Osteoblast (primary cell): ENCODE data around the gene CD63. TPM values are rescaled to one million over a fixed set of nuclear protein-coding genes. Genes with fewer than 3 reads are reported as not detected.

Source experiments
- DNase-seq: peaks from one replicate; pipeline ENCODE4 v3.0.0; 2011; ENCODE audit warnings: low spot score, mixed read lengths; ENCODE audit not compliant: insufficient read length; ENCODE audit errors: missing footprints
- H2AFZ ChIP-seq: 2 replicates; pipeline ENCODE4 v1.6.0; 2011; ENCODE audit warnings: mild to moderate bottlenecking, low read length
- H3K27ac ChIP-seq: 2 replicates; pipeline ENCODE4 v1.5.1; 2011; ENCODE audit warnings: mild to moderate bottlenecking, low read depth, low read length, moderate library complexity
- H3K27me3 ChIP-seq: 2 replicates; pipeline ENCODE4 v1.6.0; 2012; ENCODE audit warnings: mild to moderate bottlenecking, control low read depth, inconsistent platforms, low read length, moderate library complexity; ENCODE audit not compliant: insufficient read depth
- H3K36me3 ChIP-seq: 2 replicates; pipeline ENCODE4 v1.5.1; 2011; ENCODE audit warnings: mild to moderate bottlenecking, low read length, control low read depth, moderate library complexity; ENCODE audit not compliant: insufficient read depth
- H3K4me1 ChIP-seq: 2 replicates; pipeline ENCODE4 v1.5.1; 2011; ENCODE audit warnings: mild to moderate bottlenecking, low read length, control low read depth, moderate library complexity; ENCODE audit not compliant: insufficient read depth
- H3K4me2 ChIP-seq: 2 replicates; pipeline ENCODE4 v1.6.0; 2011; ENCODE audit warnings: mild to moderate bottlenecking, low read length; ENCODE audit not compliant: insufficient read depth
- H3K4me3 ChIP-seq: fragments of 200-600 bp; sonication (generic); 3 replicates; pipeline ENCODE4 v1.5.1; 2012; ENCODE audit warnings: mild to moderate bottlenecking, low read length, inconsistent platforms; ENCODE audit not compliant: insufficient read depth
- H3K79me2 ChIP-seq: 2 replicates; pipeline ENCODE4 v1.6.0; 2012; ENCODE audit warnings: mild to moderate bottlenecking, low read length, control low read depth, inconsistent platforms; ENCODE audit not compliant: insufficient read depth
- H3K9me3 ChIP-seq: 2 replicates; pipeline ENCODE4 v1.5.1; 2011; ENCODE audit warnings: low read depth, low read length, control low read depth
- H4K20me1 ChIP-seq: 2 replicates; pipeline ENCODE4 v1.6.0; 2012; ENCODE audit warnings: mild to moderate bottlenecking, low read length, control low read depth; ENCODE audit not compliant: insufficient read depth
- CTCF ChIP-seq: IDR thresholded peaks from 2 replicates; pipeline ENCODE4 v1.5.1; 2011; ENCODE audit warnings: mild to moderate bottlenecking, low read depth, low read length, moderate library complexity; ENCODE audit errors: extremely low read depth
- total RNA-seq: library from RNA; depleted of rRNA; stranded (reverse); fragments of >200 nt; gene quantifications from 2 replicates; pipeline ENCODE4 v1.2.3, GENCODE V29; 2012

Gene CD63
- total RNA-seq, 1 donor = 3,072 TPM

- H3K27me3 ChIP-seq = no peaks in the 10 kb centered on the region
- H3K9me3 ChIP-seq = no peaks in the 10 kb centered on the region
- TF ChIP-seq CTCF = no peak
- no peaks in the 10 kb centered on the region for H3K79me2 ChIP-seq
- H3K4me1 ChIP-seq = peaks cover 2% of the 10 kb centered on the region
- H3K27ac ChIP-seq = no peak overlapping the region
- peaks cover 15% of the 10 kb centered on the region for H4K20me1 ChIP-seq
- no peak for DNase-seq
- no peak overlapping the region for H3K4me2 ChIP-seq
- peaks cover 58% of the 10 kb centered on the region for H3K36me3 ChIP-seq
- no peak overlapping the region for H3K4me3 ChIP-seq
- H2AFZ ChIP-seq = no peak overlapping the region
Observed at GRCh38 chr12:55687746-55688145, 41.1 kb downstream of the CD63 start.

GRCh38 chr12:55686366-55687010 lies 42.3 kb downstream of the CD63 start:
- DNase-seq = peak; percentile 22
- Histone ChIP-seq H2AFZ (no peak overlapping the region), H3K79me2 (no peaks in the 10 kb centered on the region), H3K27ac (no peak overlapping the region), H3K36me3 (peaks cover 45% of the 10 kb centered on the region), H3K4me1 (peaks cover 8% of the 10 kb centered on the region), H3K4me2 (no peak overlapping the region), H3K27me3 (no peaks in the 10 kb centered on the region), H4K20me1 (peaks cover 12% of the 10 kb centered on the region), H3K9me3 (no peaks in the 10 kb centered on the region), H3K4me3 (no peak overlapping the region)
- TF ChIP-seq CTCF = no peak

GRCh38 chr12:55685671-55686070 lies 43.1 kb downstream of the CD63 start:
- no peak overlapping the region for H3K27ac ChIP-seq
- H2AFZ ChIP-seq = no peak overlapping the region
- H3K36me3 ChIP-seq = peaks cover 40% of the 10 kb centered on the region
- H3K4me2 ChIP-seq = no peak overlapping the region
- no peaks in the 10 kb centered on the region for H3K9me3 ChIP-seq
- DNase-seq = no peak
- peaks cover 12% of the 10 kb centered on the region for H4K20me1 ChIP-seq
- no peaks in the 10 kb centered on the region for H3K27me3 ChIP-seq
- no peak for TF ChIP-seq CTCF
- no peak overlapping the region for H3K4me3 ChIP-seq
- peaks cover 14% of the 10 kb centered on the region for H3K4me1 ChIP-seq
- H3K79me2 ChIP-seq = no peaks in the 10 kb centered on the region

GRCh38 chr12:55684761-55685370 lies 43.9 kb downstream of the CD63 start:
- Histone ChIP-seq H3K27me3 (no peaks in the 10 kb centered on the region), H2AFZ (no peak overlapping the region), H4K20me1 (peaks cover 12% of the 10 kb centered on the region), H3K9me3 (no peaks in the 10 kb centered on the region), H3K79me2 (no peaks in the 10 kb centered on the region), H3K4me3 (no peak overlapping the region), H3K36me3 (peaks cover 40% of the 10 kb centered on the region), H3K4me1 (peaks cover 14% of the 10 kb centered on the region), H3K27ac (no peak overlapping the region), H3K4me2 (no peak overlapping the region)
- peak; percentile 27 for DNase-seq
- no peak for TF ChIP-seq CTCF
